ENCODE measurements around the gene HAS3. TPM values are rescaled to one million over a fixed set of nuclear protein-coding genes. Genes with fewer than 3 reads are reported as not detected.

The HAS3 gene
- total RNA-seq, 1 experiment from 2014 or later: 66.9 TPM

GRCh38 chr16:69105501-69106361, at the start of gene HAS3 (continued):
- TF ChIP-seq USF1 (CRISPR knock-in tag; IDR thresholded peaks at IDR 0.05): peak; percentile 28; the same call in 1 of the 2 replicates
- no peak for TF ChIP-seq PREB (CRISPR knock-in tag; IDR thresholded peaks at IDR 0.05; ENCODE audit: borderline replicate concordance)
- peak; percentile 60; the same call in 1 of the 2 replicates for TF ChIP-seq ETV6 (CRISPR knock-in tag; IDR thresholded peaks at IDR 0.05)
- TF ChIP-seq SP1 (CRISPR knock-in tag; conservative IDR thresholded peaks at IDR 0.05): peak; percentile 49; the same call in 1 of the 2 replicates
- no peak for TF ChIP-seq NFE2L1 (CRISPR knock-in tag; IDR thresholded peaks at IDR 0.05)
- TF ChIP-seq FOXP1 (CRISPR knock-in tag; IDR thresholded peaks at IDR 0.05; ENCODE audit: borderline replicate concordance): peak; percentile 63; the same call in 1 of the 2 replicates
- peak; percentile 61; the same call in 1 of the 2 replicates for TF ChIP-seq ZNF671 (CRISPR knock-in tag; IDR thresholded peaks at IDR 0.05)
- TF ChIP-seq EMX1 (CRISPR knock-in tag; IDR thresholded peaks at IDR 0.05): no peak
- TF ChIP-seq ESRRA (CRISPR knock-in tag; IDR thresholded peaks at IDR 0.05; ENCODE audit: borderline replicate concordance): no peak
- TF ChIP-seq ZNF396 (CRISPR knock-in tag; IDR thresholded peaks at IDR 0.05; ENCODE audit: borderline replicate concordance): no peak
- TF ChIP-seq IRF1 (CRISPR knock-in tag; IDR thresholded peaks at IDR 0.05): no peak

GRCh38 chr16:69055980-69056379, 49.5 kb upstream of the HAS3 start:
- DNase-seq (ENCODE audit: low spot score) (no peak), ATAC-seq (no peak)
- peaks cover 24% of the 10 kb centered on the region for H3K4me1 Mint-ChIP-seq
- ChIA-PET CTCF (interaction anchor here (0.7 to 1.2 kb wide), 3 partner anchors 29 to 689 kb away, joined by 3 to 4 read pairs (median 4); no protein-coding TSS in a partner anchor), POLR2A (no interaction called here)
- H3K27ac Mint-ChIP-seq: no peak overlapping the region
- no peak overlapping the region for H3K4me3 Mint-ChIP-seq
- H3K9me3 Mint-ChIP-seq: no peaks in the 10 kb centered on the region
- no peaks in the 10 kb centered on the region for H3K27me3 Mint-ChIP-seq (ENCODE audit: low read depth)
- no peak for TF ChIP-seq PRRX2 (CRISPR knock-in tag; IDR thresholded peaks at IDR 0.05)
- TF ChIP-seq HMGXB4 (CRISPR knock-in tag; IDR thresholded peaks at IDR 0.05): no peak
- no peak for TF ChIP-seq ATF6 (CRISPR knock-in tag; IDR thresholded peaks at IDR 0.05)
- TF ChIP-seq SP1 (CRISPR knock-in tag; conservative IDR thresholded peaks at IDR 0.05): no peak
- no peaks in the 10 kb centered on the region for H3K36me3 Mint-ChIP-seq

- ATAC-seq: no peak
- no peaks in the 10 kb centered on the region for H3K9me3 Mint-ChIP-seq
- no peak overlapping the region for H3K4me3 Mint-ChIP-seq
- no peaks in the 10 kb centered on the region for H3K36me3 Mint-ChIP-seq
- H3K27me3 Mint-ChIP-seq (ENCODE audit: low read depth): no peaks in the 10 kb centered on the region
- no peak for DNase-seq (ENCODE audit: low spot score)
- CTCF ChIA-PET: interaction anchor here (0.7 to 1.2 kb wide), 2 partner anchors 28 to 490 kb away, joined by 4 read pairs; no protein-coding TSS in a partner anchor
- no peak overlapping the region for H3K27ac Mint-ChIP-seq
- peaks cover 24% of the 10 kb centered on the region for H3K4me1 Mint-ChIP-seq
- POLR2A ChIA-PET: no interaction called here
- no peak for TF ChIP-seq CREM (CRISPR knock-in tag; IDR thresholded peaks at IDR 0.05)
- TF ChIP-seq FOXJ3 (CRISPR knock-in tag; IDR thresholded peaks at IDR 0.05; ENCODE audit: borderline replicate concordance): no peak
- TF ChIP-seq GRHL2 (CRISPR knock-in tag; IDR thresholded peaks at IDR 0.05; ENCODE audit: insufficient replicate concordance, severe bottlenecking): no peak
- TF ChIP-seq ZNF317 (CRISPR knock-in tag; IDR thresholded peaks at IDR 0.05; ENCODE audit: borderline replicate concordance, low read depth): no peak
- no peak for TF ChIP-seq NFYB (CRISPR knock-in tag; conservative IDR thresholded peaks at IDR 0.05; ENCODE audit: low read depth)
- TF ChIP-seq ZNF423 (CRISPR knock-in tag; IDR thresholded peaks at IDR 0.05): no peak
- no peak for TF ChIP-seq ZSCAN18 (CRISPR knock-in tag; IDR thresholded peaks at IDR 0.05)
- TF ChIP-seq MXD4 (CRISPR knock-in tag; IDR thresholded peaks at IDR 0.05; ENCODE audit: borderline replicate concordance): no peak
- TF ChIP-seq ZBTB21 (CRISPR knock-in tag; IDR thresholded peaks at IDR 0.05; ENCODE audit: borderline replicate concordance): no peak
- TF ChIP-seq CBFB (CRISPR knock-in tag; IDR thresholded peaks at IDR 0.05; ENCODE audit: low read depth): no peak
- TF ChIP-seq TP53 (CRISPR knock-in tag; IDR thresholded peaks at IDR 0.05): no peak
These were observed 49.0 kb upstream of the HAS3 start for GRCh38 chr16:69056421-69056820.
